Parathyroid adenoma (tissue), 2 donors: ENCODE data around the gene RMC1.

ENCODE experiments used
- H2AFZ ChIP-seq: fragments of 300-600 bp; sonication (generic); one replicate; pipeline ENCODE4 v1.7.0; 2017; ENCODE audit warnings: antibody characterized with exemption, mild to moderate bottlenecking
- H3K27ac ChIP-seq: fragments of 300-600 bp; sonication (generic); one replicate; pipeline ENCODE4 v1.7.0; 2017
- H3K27me3 ChIP-seq: fragments of 300-600 bp; sonication (generic); one replicate; pipeline ENCODE4 v1.7.0; 2017; ENCODE audit warnings: low read length; ENCODE audit not compliant: control insufficient read depth, insufficient read depth
- H3K36me3 ChIP-seq: fragments of 300-600 bp; sonication (generic); one replicate; pipeline ENCODE4 v1.7.0; 2017; ENCODE audit warnings: low read length; ENCODE audit not compliant: control insufficient read depth, insufficient read depth
- H3K4me1 ChIP-seq: fragments of 300-600 bp; sonication (generic); one replicate; pipeline ENCODE4 v1.7.0; 2017; ENCODE audit warnings: control low read depth
- H3K4me2 ChIP-seq: fragments of 300-600 bp; sonication (generic); one replicate; pipeline ENCODE4 v1.7.0; 2017; ENCODE audit warnings: low read length
- H3K4me3 ChIP-seq: fragments of 300-600 bp; sonication (generic); one replicate; pipeline ENCODE4 v1.7.0; 2017; ENCODE audit warnings: low read depth, low read length
- H3K79me2 ChIP-seq: fragments of 300-600 bp; sonication (generic); one replicate; pipeline ENCODE4 v1.7.0; 2017; ENCODE audit warnings: control low read depth
- H3K9ac ChIP-seq: fragments of 300-600 bp; sonication (generic); one replicate; pipeline ENCODE4 v1.7.0; 2017; ENCODE audit warnings: mild to moderate bottlenecking
- H3K9me3 ChIP-seq: fragments of 300-600 bp; sonication (generic); one replicate; pipeline ENCODE4 v1.7.0; 2017; ENCODE audit warnings: low read length; ENCODE audit not compliant: control insufficient read depth
- CTCF ChIP-seq: fragments of 300-600 bp; sonication (generic); IDR thresholded peaks from one replicate; pipeline ENCODE4 v1.7.0; 2017; ENCODE audit warnings: antibody characterized with exemption, mild to moderate bottlenecking
- donor health status: primary hyperparathyroidism.

Gene RMC1

DNA sequence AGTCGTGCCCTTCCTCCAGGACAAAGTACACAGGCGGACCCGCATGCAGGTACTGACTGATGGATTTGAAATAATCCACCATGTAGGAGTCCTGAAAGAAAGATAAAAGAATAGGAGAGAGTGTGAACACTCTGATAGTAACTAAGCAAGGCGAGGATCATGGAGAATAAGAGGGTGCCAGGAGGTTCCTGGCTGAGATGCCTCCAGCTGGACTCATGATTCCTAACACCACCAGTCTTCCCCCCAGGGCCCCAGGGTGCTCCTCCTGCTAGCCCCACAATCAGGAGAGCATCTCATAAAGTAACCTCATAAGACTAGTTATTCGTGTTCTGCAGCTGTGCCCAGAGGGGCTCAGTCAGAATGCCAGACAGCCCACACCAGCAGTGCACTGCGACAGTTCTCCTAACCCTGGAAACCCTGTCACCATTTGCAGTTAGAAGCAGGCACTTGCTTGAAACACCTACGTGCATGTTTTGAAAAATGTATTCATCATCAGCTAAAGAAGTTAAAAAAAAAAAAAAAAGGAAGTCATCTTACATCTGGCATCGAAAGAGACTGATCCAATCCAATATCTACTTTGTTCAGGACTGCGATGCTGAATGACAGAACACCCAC, 36.7 kb downstream of the RMC1 start:
- TF ChIP-seq CTCF, result no peak
- Histone ChIP-seq H3K79me2 (no peaks in the 10 kb centered on the region), H3K36me3 (no peaks in the 10 kb centered on the region), H3K4me1 (no peaks in the 10 kb centered on the region), H3K9me3 (no peaks in the 10 kb centered on the region), H3K9ac (no peak overlapping the region), H3K27me3 (no peaks in the 10 kb centered on the region), H3K27ac (no peak overlapping the region), H3K4me2 (no peak overlapping the region), H2AFZ (no peak overlapping the region), H3K4me3 (no peak overlapping the region)

DNA sequence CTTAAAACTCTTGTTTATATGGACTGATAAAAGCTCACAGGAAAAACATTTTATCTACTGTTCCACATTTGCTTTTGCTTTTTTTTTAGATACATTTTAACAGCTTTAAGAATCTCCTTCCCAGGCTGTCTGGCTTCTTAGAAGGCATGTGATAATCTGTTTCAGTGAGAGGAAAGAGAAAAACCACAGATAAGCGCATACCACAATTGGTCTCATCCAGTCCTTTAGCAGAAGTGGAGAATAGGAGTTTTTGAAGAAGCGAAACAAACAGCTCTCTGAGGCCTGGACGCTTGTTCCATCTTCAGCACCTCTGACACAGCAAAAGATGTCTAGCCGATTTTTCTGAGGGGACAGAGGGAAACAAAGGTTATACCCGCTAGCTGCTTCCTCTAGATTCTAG, 37.6 kb downstream of the RMC1 start:
- no peaks in the 10 kb centered on the region for H3K36me3 ChIP-seq
- H3K9me3 ChIP-seq, result no peaks in the 10 kb centered on the region
- H3K79me2 ChIP-seq, result no peaks in the 10 kb centered on the region
- no peaks in the 10 kb centered on the region for H3K27me3 ChIP-seq
- no peak overlapping the region for H3K4me3 ChIP-seq
- H3K9ac ChIP-seq, result no peak overlapping the region
- H2AFZ ChIP-seq, result no peak overlapping the region
- no peak overlapping the region for H3K27ac ChIP-seq
- no peak overlapping the region for H3K4me2 ChIP-seq
- TF ChIP-seq CTCF, result no peak
- H3K4me1 ChIP-seq, result no peaks in the 10 kb centered on the region

- Histone ChIP-seq H3K4me3 (no peak overlapping the region), H3K9ac (no peak overlapping the region), H3K9me3 (no peaks in the 10 kb centered on the region), H3K36me3 (no peaks in the 10 kb centered on the region), H2AFZ (no peak overlapping the region), H3K79me2 (no peaks in the 10 kb centered on the region), H3K27me3 (no peaks in the 10 kb centered on the region), H3K27ac (no peak overlapping the region), H3K4me2 (no peak overlapping the region), H3K4me1 (peaks cover 4% of the 10 kb centered on the region)
- TF ChIP-seq CTCF, result no peak
These were observed 38.2 kb downstream of the RMC1 start for GRCh38 chr18:23541349-23542093.

DNA sequence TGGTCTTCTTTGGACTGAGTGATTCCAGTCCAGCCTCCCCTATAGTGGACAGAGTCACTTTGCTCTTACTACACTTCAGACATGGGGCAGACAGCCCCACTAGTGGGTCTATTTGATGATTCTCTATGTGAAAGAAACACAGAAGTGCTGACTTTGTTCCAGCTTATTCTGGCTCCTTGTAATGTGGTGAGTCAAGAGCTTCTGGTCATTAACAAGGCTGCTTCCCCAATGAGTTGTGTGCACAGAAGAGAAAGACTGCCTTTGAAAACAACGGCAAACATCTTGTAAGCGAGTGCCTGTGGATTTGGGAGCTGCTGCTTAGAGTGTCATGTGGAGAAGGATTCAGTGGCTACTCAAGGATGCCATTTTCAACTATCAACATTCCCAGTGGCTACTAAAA, 39.1 kb downstream of the RMC1 start:
- no peak overlapping the region for H3K4me3 ChIP-seq

More for the DNA sequence above, 39.1 kb downstream of the RMC1 start:
- Histone ChIP-seq H3K9ac (no peak overlapping the region), H3K4me2 (no peak overlapping the region), H3K36me3 (no peaks in the 10 kb centered on the region), H3K27ac (peak overlapping the region; percentile 5), H3K4me1 (peaks cover 5% of the 10 kb centered on the region), H3K79me2 (no peaks in the 10 kb centered on the region), H3K9me3 (no peaks in the 10 kb centered on the region), H3K27me3 (no peaks in the 10 kb centered on the region), H2AFZ (no peak overlapping the region)
- no peak for TF ChIP-seq CTCF
